Activated naive CD8-positive, alpha-beta T cell treated with anti-CD3 and anti-CD28 coated beads for 36 hours (primary cell): ENCODE results near the gene TWNK. TPM values are rescaled to one million over a fixed set of nuclear protein-coding genes. Genes with fewer than 3 reads are reported as not detected.
"Not testable (repeated sequence)": the region's sequence is repeated elsewhere in the genome, so short reads cannot be mapped to it uniquely, and the experiment has no call there.

Experiments
- DNase-seq: peaks from one replicate; pipeline ENCODE4 v3.0.0; 2021
- H3K27ac Mint-ChIP-seq: one replicate; pipeline ENCODE4 v1.8.0; 2022; ENCODE audit warnings: mild to moderate bottlenecking, moderate library complexity, mixed read lengths
- H3K27me3 Mint-ChIP-seq: one replicate; pipeline ENCODE4 v1.8.0; 2022; ENCODE audit warnings: mild to moderate bottlenecking, mixed read lengths
- H3K36me3 Mint-ChIP-seq: one replicate; pipeline ENCODE4 v1.8.0; 2021; ENCODE audit warnings: mild to moderate bottlenecking, mixed read lengths
- H3K4me1 Mint-ChIP-seq: one replicate; pipeline ENCODE4 v1.8.0; 2021; ENCODE audit warnings: mixed read lengths
- H3K4me3 Mint-ChIP-seq: one replicate; pipeline ENCODE4 v1.8.0; 2022; ENCODE audit warnings: mild to moderate bottlenecking, moderate library complexity, mixed read lengths
- H3K9me3 Mint-ChIP-seq: one replicate; pipeline ENCODE4 v1.8.0; 2022; ENCODE audit warnings: mixed read lengths
- total RNA-seq, 2 experiments: library from RNA; stranded (reverse); gene quantifications; one replicate each; pipeline ENCODE4 v1.2.3, GENCODE V29; 2021

Gene TWNK
- total RNA-seq, 2 experiments from 2014 or later, result 40.6 to 41.9 TPM

GRCh38 chr10:101034404-101034803 is 47.1 kb downstream of the TWNK start:
- H3K27me3 Mint-ChIP-seq, H3K9me3 Mint-ChIP-seq, H3K27ac Mint-ChIP-seq, H3K36me3 Mint-ChIP-seq, H3K4me3 Mint-ChIP-seq, DNase-seq: not testable (repeated sequence)
- peaks cover 24% of the 10 kb centered on the region for H3K4me1 Mint-ChIP-seq

- peaks cover 4% of the 10 kb centered on the region for H3K36me3 Mint-ChIP-seq
- H3K27ac Mint-ChIP-seq, result no peak overlapping the region
- no peak overlapping the region for H3K4me3 Mint-ChIP-seq
- no peaks in the 10 kb centered on the region for H3K9me3 Mint-ChIP-seq
- peaks cover 24% of the 10 kb centered on the region for H3K4me1 Mint-ChIP-seq
- no peaks in the 10 kb centered on the region for H3K27me3 Mint-ChIP-seq
- no peak for DNase-seq
These were observed 48.0 kb downstream of the TWNK start for GRCh38 chr10:101035314-101035713.

DNA sequence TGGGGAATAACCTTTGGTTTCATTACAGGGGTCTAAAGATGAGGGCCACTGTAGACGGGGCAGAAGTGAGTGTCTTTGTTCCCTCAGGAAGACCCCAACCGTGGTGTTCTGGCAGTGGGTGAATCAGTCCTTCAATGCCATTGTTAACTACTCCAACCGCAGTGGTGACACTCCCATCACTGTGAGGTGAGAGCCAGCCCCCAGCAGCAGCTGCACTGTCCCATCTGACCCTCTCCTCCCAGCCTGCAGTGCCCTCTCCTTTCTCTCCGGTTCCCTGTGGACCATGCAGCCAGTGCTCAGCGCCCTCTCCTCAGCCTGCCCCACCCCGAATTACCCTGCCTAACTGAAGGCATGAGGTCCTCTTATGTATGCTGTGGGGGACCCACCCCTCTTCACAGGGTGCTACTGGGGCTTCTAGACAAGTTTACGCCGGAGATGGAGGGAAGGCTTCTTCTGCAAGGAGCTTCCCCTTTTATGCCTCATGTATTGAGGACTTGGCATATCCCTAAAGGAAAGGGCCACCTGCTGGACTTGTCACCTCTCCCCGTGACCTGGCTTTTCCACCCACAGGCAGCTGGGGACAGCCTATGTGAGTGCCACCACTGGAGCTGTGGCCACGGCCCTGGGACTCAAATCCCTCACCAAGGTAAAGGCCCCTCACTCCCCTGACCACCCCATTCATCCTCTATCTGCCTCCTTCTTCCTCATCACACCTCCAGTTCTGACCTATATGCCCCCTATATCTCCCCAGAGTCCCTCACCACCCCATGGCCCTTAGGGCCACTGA is 48.8 kb downstream of the TWNK start:
- H3K36me3 Mint-ChIP-seq, result peaks cover 4% of the 10 kb centered on the region

DNA sequence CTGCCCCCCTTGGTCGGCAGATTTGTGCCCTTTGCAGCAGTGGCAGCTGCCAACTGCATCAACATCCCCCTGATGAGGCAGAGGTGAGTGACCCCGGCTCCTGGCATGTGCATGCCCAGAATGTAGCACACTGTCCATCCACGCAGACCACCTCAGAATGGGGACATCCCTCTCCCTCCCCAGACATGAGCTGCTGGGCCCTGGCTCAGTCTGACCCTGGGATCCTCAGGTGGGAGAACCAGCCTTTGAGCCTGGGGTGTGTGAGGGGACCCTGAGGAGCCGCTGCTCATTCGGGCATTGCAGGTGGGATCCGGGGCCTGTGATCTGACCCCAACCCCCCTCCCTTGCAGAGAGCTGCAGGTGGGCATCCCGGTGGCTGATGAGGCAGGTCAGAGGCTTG is 49.4 kb downstream of the TWNK start:
- no peaks in the 10 kb centered on the region for H3K9me3 Mint-ChIP-seq
- DNase-seq, result no peak
- H3K27ac Mint-ChIP-seq, result no peak overlapping the region
- no peak overlapping the region for H3K4me3 Mint-ChIP-seq
- peaks cover 22% of the 10 kb centered on the region for H3K4me1 Mint-ChIP-seq
- no peaks in the 10 kb centered on the region for H3K27me3 Mint-ChIP-seq
- peaks cover 4% of the 10 kb centered on the region for H3K36me3 Mint-ChIP-seq

More for the DNA sequence above, 48.8 kb downstream of the TWNK start:
- no peaks in the 10 kb centered on the region for H3K9me3 Mint-ChIP-seq
- H3K27ac Mint-ChIP-seq, result no peak overlapping the region
- no peaks in the 10 kb centered on the region for H3K27me3 Mint-ChIP-seq
- no peak overlapping the region for H3K4me3 Mint-ChIP-seq
- peaks cover 23% of the 10 kb centered on the region for H3K4me1 Mint-ChIP-seq
- no peak for DNase-seq

DNA sequence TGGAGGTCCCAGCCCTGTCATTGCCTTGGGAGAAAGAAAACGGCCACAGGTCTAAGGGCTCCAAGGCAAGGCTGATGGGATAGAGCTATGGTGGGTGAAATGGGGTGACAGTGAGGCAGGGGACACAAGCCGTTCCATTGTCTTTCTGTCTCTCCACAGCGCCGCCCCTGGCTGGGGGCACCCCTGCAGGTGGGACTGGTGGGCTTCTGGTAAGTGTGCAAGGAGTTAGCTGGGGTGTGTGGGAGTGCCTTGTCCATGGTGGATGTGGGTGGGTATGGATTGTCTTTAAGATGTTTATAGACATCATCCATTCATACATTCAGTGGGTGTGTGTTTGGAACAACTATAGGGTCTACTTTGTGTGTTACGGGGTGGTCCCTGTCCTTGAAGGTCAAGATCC is 51.1 kb downstream of the TWNK start:
- Mint-ChIP-seq H3K4me1 (peaks cover 23% of the 10 kb centered on the region), H3K36me3 (peaks cover 4% of the 10 kb centered on the region), H3K27me3 (no peaks in the 10 kb centered on the region), H3K9me3 (no peaks in the 10 kb centered on the region), H3K4me3 (no peak overlapping the region), H3K27ac (no peak overlapping the region)
- DNase-seq, result no peak

DNA sequence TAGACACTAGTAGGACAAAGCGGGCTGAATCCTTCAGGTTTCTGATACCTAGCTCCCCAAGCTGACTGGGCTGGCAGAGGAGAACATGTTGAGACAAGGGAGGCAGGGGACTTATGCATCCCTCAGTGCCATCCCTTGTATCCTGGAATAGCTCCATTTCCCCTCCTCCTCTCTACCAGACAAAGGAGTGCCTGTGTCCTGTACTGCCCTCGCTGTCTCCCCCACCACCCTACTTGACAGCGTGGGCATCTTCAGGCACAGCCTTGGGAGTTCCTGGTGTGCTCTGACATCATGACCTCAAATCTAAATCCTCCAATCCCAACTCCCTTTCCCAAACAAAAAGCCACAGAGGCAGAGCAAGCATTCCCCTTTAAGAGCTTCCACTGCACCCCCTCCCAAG is 52.7 kb downstream of the TWNK start:
- H3K4me3 Mint-ChIP-seq, result no peak overlapping the region
- H3K9me3 Mint-ChIP-seq, result no peaks in the 10 kb centered on the region
- H3K27ac Mint-ChIP-seq, result no peak overlapping the region
- no peaks in the 10 kb centered on the region for H3K27me3 Mint-ChIP-seq
- peaks cover 20% of the 10 kb centered on the region for H3K4me1 Mint-ChIP-seq
- no peak for DNase-seq
- peaks cover 4% of the 10 kb centered on the region for H3K36me3 Mint-ChIP-seq

- no peak overlapping the region for H3K27ac Mint-ChIP-seq
- peaks cover 4% of the 10 kb centered on the region for H3K36me3 Mint-ChIP-seq
- H3K9me3 Mint-ChIP-seq, result no peaks in the 10 kb centered on the region
- no peak overlapping the region for H3K4me3 Mint-ChIP-seq
- no peak for DNase-seq
- peaks cover 20% of the 10 kb centered on the region for H3K4me1 Mint-ChIP-seq
- peaks cover 5% of the 10 kb centered on the region for H3K27me3 Mint-ChIP-seq
These were observed 53.5 kb downstream of the TWNK start for GRCh38 chr10:101040851-101041250.

DNA sequence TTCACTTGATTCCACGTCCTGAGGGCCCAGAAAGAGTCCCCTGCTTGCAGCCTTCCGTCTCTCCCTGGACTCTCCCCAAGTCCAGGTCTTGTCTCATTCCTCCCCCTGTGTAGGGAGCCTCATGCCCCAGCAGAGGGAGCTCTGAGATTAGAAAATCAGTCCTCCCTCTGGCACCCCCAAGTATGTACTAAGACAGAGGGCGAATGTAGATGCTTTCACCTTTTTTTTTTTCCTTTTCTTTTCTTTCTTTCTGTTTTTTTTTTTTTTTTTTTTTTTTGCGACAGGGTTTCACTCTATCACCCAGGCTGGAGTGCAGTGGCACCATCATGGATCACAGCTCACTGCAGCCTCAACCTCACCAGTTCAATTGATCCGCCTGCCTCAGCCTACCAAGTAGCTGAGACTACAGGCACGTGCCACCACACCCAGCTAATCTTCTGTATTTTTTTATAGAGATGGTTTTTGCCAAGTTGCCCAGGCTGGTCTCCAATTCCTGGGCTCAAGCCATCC is 54.0 kb downstream of the TWNK start:
- Mint-ChIP-seq H3K27ac (no peak overlapping the region), H3K9me3 (no peaks in the 10 kb centered on the region), H3K4me3 (no peak overlapping the region), H3K4me1 (peaks cover 20% of the 10 kb centered on the region), H3K27me3 (peaks cover 10% of the 10 kb centered on the region), H3K36me3 (peaks cover 4% of the 10 kb centered on the region)
- DNase-seq, result peak; percentile 66

- H3K27me3 Mint-ChIP-seq, result peaks cover 18% of the 10 kb centered on the region
- H3K4me3 Mint-ChIP-seq, result peak overlapping the region; percentile 84
- no peak for DNase-seq
- H3K9me3 Mint-ChIP-seq, result no peaks in the 10 kb centered on the region
- no peak overlapping the region for H3K27ac Mint-ChIP-seq
- H3K36me3 Mint-ChIP-seq, result peaks cover 4% of the 10 kb centered on the region
- peaks cover 20% of the 10 kb centered on the region for H3K4me1 Mint-ChIP-seq
These were observed 54.8 kb downstream of the TWNK start for GRCh38 chr10:101042118-101042517.

DNA sequence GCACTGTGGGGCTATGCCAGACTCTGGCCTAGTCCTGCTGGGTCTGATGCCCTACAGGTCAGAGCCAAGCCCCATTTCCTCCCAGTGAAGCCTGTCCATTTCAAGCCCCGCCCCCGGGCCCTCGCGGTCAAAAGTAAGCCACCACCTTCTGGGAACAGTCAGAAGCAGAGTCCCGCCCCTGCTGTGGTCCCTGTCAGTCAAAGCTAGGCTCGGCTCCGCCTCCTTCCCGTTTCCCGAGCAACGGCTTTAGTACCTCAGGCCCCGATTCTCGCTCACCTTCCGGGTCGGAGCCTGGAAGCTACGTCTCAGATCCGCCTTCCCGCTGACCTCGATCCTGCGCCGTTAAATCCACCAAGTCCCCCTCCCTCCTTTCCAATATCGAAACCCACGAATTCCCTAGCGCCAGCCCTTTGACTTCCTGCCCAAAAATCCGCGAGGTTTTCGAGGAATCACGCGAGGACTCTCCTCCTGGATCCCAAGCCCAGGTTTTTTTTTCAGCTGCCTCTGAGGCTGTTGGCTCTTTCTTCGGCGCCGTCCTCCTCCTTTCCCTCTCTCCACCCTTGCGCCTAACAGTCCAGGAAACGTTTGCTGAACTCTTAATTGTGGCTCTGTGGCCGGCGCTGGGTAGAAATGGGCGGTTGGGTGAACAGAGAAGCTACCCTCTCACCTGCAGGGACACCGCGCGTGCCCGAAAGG is 55.5 kb downstream of the TWNK start:
- Mint-ChIP-seq H3K4me1 (peaks cover 20% of the 10 kb centered on the region), H3K9me3 (no peaks in the 10 kb centered on the region), H3K27ac (peak overlapping the region; percentile 74), H3K36me3 (peaks cover 4% of the 10 kb centered on the region), H3K27me3 (peaks cover 25% of the 10 kb centered on the region), H3K4me3 (peak overlapping the region; percentile 84)
- peak; percentile 89 for DNase-seq

DNA sequence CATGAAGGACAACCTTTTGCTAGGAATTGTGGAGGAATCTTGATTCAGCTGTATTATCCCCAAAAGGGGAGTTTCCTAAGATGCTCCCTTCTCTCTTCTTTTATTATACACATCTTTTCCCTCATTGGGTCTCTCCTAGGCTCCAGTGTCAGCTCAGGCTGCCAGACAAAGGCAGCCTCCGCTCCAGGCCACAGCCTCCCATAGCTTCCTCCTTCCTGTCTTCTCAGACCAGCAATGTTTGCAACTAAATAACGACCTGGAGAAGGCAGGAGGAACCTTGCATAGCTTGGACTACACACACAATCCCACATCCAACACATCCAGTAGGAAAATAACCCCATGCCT is 56.0 kb downstream of the TWNK start:
- Mint-ChIP-seq H3K9me3 (no peaks in the 10 kb centered on the region), H3K4me3 (peak overlapping the region; percentile 84), H3K36me3 (no peaks in the 10 kb centered on the region), H3K27ac (no peak overlapping the region), H3K4me1 (peaks cover 20% of the 10 kb centered on the region), H3K27me3 (peaks cover 30% of the 10 kb centered on the region)
- DNase-seq, result no peak

Other genes starting within 250 kb of the TWNK start
- gene PAX2, start 242.0 kb upstream of the TWNK start, total RNA-seq, result not detected
- gene SLF2, start 74.6 kb upstream of the TWNK start, total RNA-seq, result 10 to 100 TPM; 30.2 to 30.5 TPM
- 1 to 10 TPM in 1 of 2 experiments, under 1 TPM in 1; 0.89 to 1.0 TPM for gene SEMA4G, start 18.0 kb upstream of the TWNK start, total RNA-seq
- gene MRPL43, start within 50 bp of the TWNK start, total RNA-seq, result 10 to 100 TPM; 56.3 to 58.1 TPM
- gene LZTS2, start 12.3 kb downstream of the TWNK start, total RNA-seq, result 10 to 100 TPM; 10.4 to 12.1 TPM
- gene PDZD7, start 43.6 kb downstream of the TWNK start, total RNA-seq, result under 1 TPM; 0.14 to 0.66 TPM
- 10 to 100 TPM; 12.6 to 13.9 TPM for gene SFXN3, start 43.7 kb downstream of the TWNK start, total RNA-seq
- gene KAZALD1, start 74.4 kb downstream of the TWNK start, total RNA-seq, result under 1 TPM; 0.25 to 0.28 TPM
- gene TLX1, start 143.8 kb downstream of the TWNK start, total RNA-seq, result not detected
- not detected for gene LBX1, start 241.9 kb downstream of the TWNK start, total RNA-seq